ENCODE data around the gene CD48. TPM values are rescaled to one million over a fixed set of nuclear protein-coding genes. Genes with fewer than 3 reads are reported as not detected.

Gene CD48
- total RNA-seq, 1 experiment from 2014 or later = not detected

GRCh38 chr1:160748181-160748877 lies 36.7 kb upstream of the CD48 start:
- no peak for DNase-seq
- no TSS peak for BruUV-seq (replicated peaks)
- no peaks in the 10 kb centered on the region for H3K4me1 Mint-ChIP-seq (ENCODE audit: low read depth, unreplicated experiment)
- H3K36me3 ChIP-seq (ENCODE audit: control insufficient read depth, insufficient read depth, low read length) = no peaks in the 10 kb centered on the region
- H3K4me3 Mint-ChIP-seq (ENCODE audit: unreplicated experiment) = no peak overlapping the region
- H3K9me3 Mint-ChIP-seq (ENCODE audit: unreplicated experiment) = no peaks in the 10 kb centered on the region
- no peaks in the 10 kb centered on the region for H3K27me3 ChIP-seq (replicated peaks; ENCODE audit: control insufficient read depth, insufficient read depth, low read length)
- TF ChIP-seq CTCF (IDR thresholded peaks at IDR 0.05; ENCODE audit: insufficient read depth in 1 of 2, low read depth in 1 of 2, low read length in 1 of 2, severe bottlenecking in 1 of 2, unreplicated experiment in 1 of 2) = no peak
- H3K4me1 ChIP-seq = no peaks in the 10 kb centered on the region
- CTCF ChIA-PET = interaction anchor here (0.6 to 1.4 kb wide), 3 partner anchors 20 to 28 kb away, joined by 3 read pairs; no protein-coding TSS in a partner anchor
- no peak overlapping the region for H3K4me3 ChIP-seq (ENCODE audit: low read depth, low read length)
- H3K9me3 ChIP-seq = no peaks in the 10 kb centered on the region
- POLR2A ChIA-PET = no interaction called here
- no peaks in the 10 kb centered on the region for H3K36me3 Mint-ChIP-seq (ENCODE audit: insufficient read depth, unreplicated experiment)
- no peak overlapping the region for H3K27ac Mint-ChIP-seq (ENCODE audit: unreplicated experiment)
- intact Hi-C loops (cut with micrococcal nuclease; ENCODE audit: unreplicated experiment) = no loop called here
- peaks cover 5% of the 10 kb centered on the region for H3K27me3 Mint-ChIP-seq (ENCODE audit: insufficient read depth, unreplicated experiment)

GRCh38 chr1:160747717-160748116 lies 36.1 kb upstream of the CD48 start:
- ChIA-PET CTCF (interaction anchor here (0.7 to 1.4 kb wide), 2 partner anchors 21 to 23 kb away, joined by 3 read pairs; no protein-coding TSS in a partner anchor), POLR2A (no interaction called here)
- Histone ChIP-seq H3K36me3 (ENCODE audit: control insufficient read depth, insufficient read depth, low read length) (no peaks in the 10 kb centered on the region), H3K9me3 (no peaks in the 10 kb centered on the region), H3K4me3 (ENCODE audit: low read depth, low read length) (no peak overlapping the region), H3K27me3 (replicated peaks; ENCODE audit: control insufficient read depth, insufficient read depth, low read length) (no peaks in the 10 kb centered on the region), H3K4me1 (no peaks in the 10 kb centered on the region)
- no peak overlapping the region for H3K4me3 Mint-ChIP-seq (ENCODE audit: unreplicated experiment)
- no peak overlapping the region for H3K27ac Mint-ChIP-seq (ENCODE audit: unreplicated experiment)
- intact Hi-C loops (cut with micrococcal nuclease; ENCODE audit: unreplicated experiment) = no loop called here
- TF ChIP-seq CTCF (IDR thresholded peaks at IDR 0.05; ENCODE audit: insufficient read depth in 1 of 2, low read depth in 1 of 2, low read length in 1 of 2, severe bottlenecking in 1 of 2, unreplicated experiment in 1 of 2) = no peak
- H3K27me3 Mint-ChIP-seq (ENCODE audit: insufficient read depth, unreplicated experiment) = peaks cover 5% of the 10 kb centered on the region
- BruUV-seq (replicated peaks) = no TSS peak
- no peaks in the 10 kb centered on the region for H3K9me3 Mint-ChIP-seq (ENCODE audit: unreplicated experiment)
- no peaks in the 10 kb centered on the region for H3K36me3 Mint-ChIP-seq (ENCODE audit: insufficient read depth, unreplicated experiment)
- H3K4me1 Mint-ChIP-seq (ENCODE audit: low read depth, unreplicated experiment) = no peaks in the 10 kb centered on the region
- DNase-seq = no peak

GRCh38 chr1:160746836-160747500 lies 35.3 kb upstream of the CD48 start:
- TF ChIP-seq CTCF (IDR thresholded peaks at IDR 0.05; ENCODE audit: insufficient read depth in 1 of 2, low read depth in 1 of 2, low read length in 1 of 2, severe bottlenecking in 1 of 2, unreplicated experiment in 1 of 2) = no peak
- H3K9me3 Mint-ChIP-seq (ENCODE audit: unreplicated experiment) = no peaks in the 10 kb centered on the region
- Histone ChIP-seq H3K4me1 (no peaks in the 10 kb centered on the region), H3K36me3 (ENCODE audit: control insufficient read depth, insufficient read depth, low read length) (no peaks in the 10 kb centered on the region), H3K9me3 (no peaks in the 10 kb centered on the region), H3K4me3 (ENCODE audit: low read depth, low read length) (no peak overlapping the region), H3K27me3 (replicated peaks; ENCODE audit: control insufficient read depth, insufficient read depth, low read length) (no peaks in the 10 kb centered on the region)
- H3K4me3 Mint-ChIP-seq (ENCODE audit: unreplicated experiment) = no peak overlapping the region
- no peaks in the 10 kb centered on the region for H3K36me3 Mint-ChIP-seq (ENCODE audit: insufficient read depth, unreplicated experiment)
- POLR2A ChIA-PET = no interaction called here
- intact Hi-C loops (cut with micrococcal nuclease; ENCODE audit: unreplicated experiment) = no loop called here
- H3K4me1 Mint-ChIP-seq (ENCODE audit: low read depth, unreplicated experiment) = no peaks in the 10 kb centered on the region
- H3K27me3 Mint-ChIP-seq (ENCODE audit: insufficient read depth, unreplicated experiment) = peaks cover 4% of the 10 kb centered on the region
- BruUV-seq (replicated peaks) = no TSS peak
- CTCF ChIA-PET = interaction anchor here (1.4 kb wide), 1 partner anchor 21 kb away, joined by 3 read pairs; no protein-coding TSS in a partner anchor
- no peak for DNase-seq
- no peak overlapping the region for H3K27ac Mint-ChIP-seq (ENCODE audit: unreplicated experiment)
